Cerebellar cortex (tissue), 1 donor: ENCODE results near the gene THSD4.
"Not testable (repeated sequence)": the region's sequence is repeated elsewhere in the genome, so short reads cannot be mapped to it uniquely, and the experiment has no call there.

Experiments used
- DNase-seq: peaks from one replicate; pipeline ENCODE4 v3.0.0-alpha.2; 2015; ENCODE audit warnings: low spot score

Gene THSD4

GRCh38 chr15:71189718-71190117, 74.4 kb downstream of the THSD4 start:
- no peak for DNase-seq

- no peak for DNase-seq
Observed at GRCh38 chr15:71191296-71191695, 76.0 kb downstream of the THSD4 start.

GRCh38 chr15:71192816-71193215, 77.5 kb downstream of the THSD4 start:
- no peak for DNase-seq

GRCh38 chr15:71194286-71194685, 79.0 kb downstream of the THSD4 start:
- DNase-seq = no peak

DNA sequence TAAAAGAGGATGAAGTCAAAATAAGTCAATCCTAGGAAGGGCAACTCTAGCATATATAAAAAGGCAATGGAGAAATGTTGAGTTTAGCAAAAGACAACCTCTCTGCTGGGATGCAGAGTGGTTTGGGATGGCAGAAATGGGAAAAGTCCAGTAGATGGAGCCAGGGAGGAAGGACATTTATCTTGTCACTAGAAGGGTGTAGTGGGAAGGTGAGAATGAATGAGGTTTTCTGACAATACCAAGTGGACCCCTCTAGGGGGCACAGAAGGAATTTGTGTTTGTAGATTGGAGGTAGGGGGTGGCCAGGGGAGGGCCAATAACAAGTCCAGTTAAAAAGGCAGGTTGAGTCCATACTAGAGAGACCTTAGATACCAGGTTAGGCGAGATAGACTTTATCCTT, 80.0 kb downstream of the THSD4 start:
- DNase-seq = no peak

DNA sequence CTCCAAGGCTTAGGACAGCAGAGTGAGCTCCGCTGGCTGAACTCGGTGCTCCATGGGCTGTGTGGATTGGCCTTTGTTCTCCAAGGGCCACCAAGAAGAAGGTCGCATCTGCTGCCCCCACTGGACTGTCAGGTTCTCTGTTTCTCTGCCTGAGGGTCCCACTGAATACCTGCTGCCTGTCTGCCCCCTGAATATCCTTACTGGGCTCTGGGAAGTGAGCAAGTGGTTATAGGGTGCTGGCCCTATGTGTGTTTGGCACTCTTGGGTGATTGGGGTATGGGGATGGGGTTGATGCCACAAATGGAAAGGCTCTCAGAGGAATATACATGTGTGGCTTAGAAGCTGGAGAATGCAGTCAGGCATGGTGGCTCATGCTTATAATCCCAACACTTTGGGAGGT, 82.3 kb downstream of the THSD4 start:
- no peak for DNase-seq

DNA sequence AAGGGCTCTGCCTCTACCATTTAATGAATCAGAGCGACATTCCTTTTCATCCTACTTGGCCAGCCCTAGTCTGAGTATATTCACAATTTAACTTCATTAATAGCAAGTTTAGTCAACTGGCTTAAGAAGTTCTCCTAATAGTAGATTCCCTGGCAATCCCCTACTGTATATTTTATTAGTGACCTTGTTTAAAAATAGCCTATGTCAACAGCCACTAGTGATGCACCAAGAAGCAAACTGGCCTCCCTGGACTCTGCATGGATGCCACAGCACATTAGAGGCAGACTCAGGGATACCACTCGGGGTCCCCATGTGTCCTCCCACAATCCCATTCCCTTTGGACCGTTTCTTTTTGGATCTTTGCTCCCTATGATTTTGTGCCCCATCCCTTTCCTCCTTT, 83.6 kb downstream of the THSD4 start:
- no peak for DNase-seq

DNA sequence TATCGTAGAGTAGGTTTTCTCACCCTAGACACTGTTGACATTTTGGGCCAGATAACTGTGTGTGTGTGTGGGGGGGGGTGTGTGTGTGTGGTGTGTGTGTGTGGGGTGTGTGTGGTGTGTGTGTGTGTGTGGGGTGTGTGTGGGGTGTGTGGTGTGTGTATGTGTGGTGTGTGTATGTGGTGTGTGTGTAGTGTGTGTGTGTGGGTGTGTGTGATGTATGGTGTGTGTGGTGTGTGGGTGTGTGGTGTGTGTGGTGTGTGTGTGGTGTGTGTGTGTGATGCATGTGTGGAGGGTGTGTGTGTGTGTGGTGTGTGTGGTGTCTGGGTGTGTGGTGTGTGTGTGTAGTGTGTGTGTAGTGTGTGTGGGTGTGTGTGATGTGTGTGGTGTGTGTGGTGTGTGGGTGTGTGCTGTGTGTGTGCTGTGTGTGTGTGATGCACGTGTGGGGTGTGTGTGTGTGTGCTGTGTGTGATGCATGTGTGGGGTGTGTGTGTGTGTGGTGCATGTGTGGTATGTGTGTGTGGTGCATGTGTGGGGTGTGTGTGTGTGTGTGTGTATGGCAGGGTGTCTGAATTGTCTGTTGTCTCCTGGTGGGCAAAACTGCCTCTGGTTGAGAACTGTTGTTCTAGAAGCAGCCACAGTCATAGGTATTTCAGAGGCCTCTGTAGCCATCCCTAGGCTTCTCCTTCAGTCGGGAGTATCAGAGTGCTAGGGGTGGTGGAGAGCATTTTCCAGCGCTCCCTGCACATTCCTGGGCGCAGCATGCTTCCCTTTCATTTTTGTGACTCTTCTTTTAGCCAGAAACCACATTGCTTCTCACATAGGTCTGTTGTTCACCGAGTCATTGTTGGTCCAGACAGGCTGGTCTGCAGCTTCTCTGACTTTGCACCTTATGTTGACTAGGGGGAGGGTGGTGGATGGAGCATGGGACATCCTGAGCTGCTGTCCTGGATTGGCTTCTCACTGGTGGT, 84.4 kb downstream of the THSD4 start:
- no peak for DNase-seq

DNA sequence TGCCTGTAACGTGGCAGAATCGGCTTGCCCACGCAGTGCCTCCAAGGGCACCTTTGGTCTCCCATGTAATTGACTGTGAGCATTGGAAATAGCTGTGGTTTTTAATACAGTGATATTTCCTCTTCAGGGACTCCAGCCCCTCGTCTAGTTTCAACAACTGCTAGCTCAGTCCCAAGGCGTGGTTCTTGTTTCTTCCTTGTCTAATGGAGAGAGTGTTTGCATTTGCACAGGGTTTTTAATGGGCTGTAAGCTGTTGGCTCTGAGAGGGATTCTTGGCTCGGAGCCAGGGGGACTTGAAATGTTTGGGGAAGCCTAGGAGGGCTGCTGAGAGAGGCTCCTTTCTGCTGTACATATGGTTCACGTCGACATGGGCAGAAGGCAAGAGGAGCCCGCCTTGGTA, 86.2 kb downstream of the THSD4 start:
- DNase-seq = no peak

GRCh38 chr15:71202712-71203111, 87.4 kb downstream of the THSD4 start:
- DNase-seq = no peak

DNA sequence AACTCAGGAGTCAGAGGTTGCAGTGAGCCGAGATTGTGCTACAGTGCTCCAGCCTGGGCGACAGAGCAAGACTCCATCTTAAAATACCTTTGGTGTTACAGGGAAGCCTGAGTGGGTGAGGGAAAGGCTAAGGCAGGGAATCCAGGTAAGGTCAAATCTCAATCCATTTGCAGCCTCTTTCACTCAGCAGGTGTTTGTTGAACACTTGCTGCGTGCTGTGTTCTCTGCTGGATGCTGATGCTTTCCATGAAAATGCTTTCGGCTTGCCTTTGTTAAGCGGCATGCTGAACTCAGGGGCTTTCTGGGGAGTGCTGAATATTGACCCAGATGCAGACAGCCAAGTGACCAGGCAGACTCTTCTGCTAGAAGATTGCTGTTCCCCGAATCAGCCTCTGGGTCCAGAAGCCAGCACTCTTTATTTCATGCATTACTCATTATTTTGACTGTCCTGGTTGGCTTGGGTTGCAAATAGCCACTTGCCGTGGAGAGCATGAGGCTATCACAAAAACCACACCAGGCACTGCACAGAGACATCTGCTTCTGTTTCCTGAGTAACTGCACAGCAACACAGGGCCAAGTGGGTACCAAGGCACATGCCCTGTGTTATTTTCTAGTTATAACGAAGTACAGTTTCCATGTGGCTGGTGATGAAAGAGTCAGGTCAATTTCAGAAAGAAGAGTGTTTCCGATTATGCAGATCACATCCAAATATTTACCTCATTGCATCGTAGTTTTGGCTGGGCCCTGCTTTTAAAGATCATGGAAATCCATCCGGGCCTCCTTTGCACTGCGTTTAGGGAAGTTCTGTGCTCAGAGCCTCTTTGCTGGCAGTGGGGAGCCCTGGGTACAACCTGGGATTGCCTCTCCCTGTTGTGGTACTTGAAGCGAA, 88.6 kb downstream of the THSD4 start:
- DNase-seq = no peak

DNA sequence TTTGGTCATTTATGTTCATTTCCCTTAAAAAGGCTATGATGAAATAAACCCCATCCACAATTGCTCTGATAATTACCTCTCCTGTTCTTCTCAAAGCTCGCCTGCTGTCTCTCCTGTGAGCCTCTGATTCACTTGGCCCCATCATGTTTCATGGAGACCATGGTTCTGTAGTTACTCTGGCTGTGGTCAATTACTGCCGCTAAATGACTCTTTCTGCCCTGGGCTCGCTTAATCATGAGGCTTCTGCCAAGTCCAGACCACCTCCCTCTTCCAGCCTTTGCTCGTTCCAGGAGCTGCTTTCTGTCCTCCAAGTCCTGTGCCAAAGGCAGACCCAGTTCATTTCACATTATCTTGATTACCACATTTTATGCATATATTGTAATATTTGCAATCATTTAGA, 91.9 kb downstream of the THSD4 start:
- no peak for DNase-seq

- DNase-seq = no peak
Observed at GRCh38 chr15:71212146-71212545, 96.9 kb downstream of the THSD4 start.

GRCh38 chr15:71213943-71214342, 98.7 kb downstream of the THSD4 start:
- DNase-seq = not testable (repeated sequence)

GRCh38 chr15:71215126-71215894, 100.0 kb downstream of the THSD4 start:
- DNase-seq = no peak

- DNase-seq = no peak
Observed at GRCh38 chr15:71218272-71218805, 103.1 kb downstream of the THSD4 start.

DNA sequence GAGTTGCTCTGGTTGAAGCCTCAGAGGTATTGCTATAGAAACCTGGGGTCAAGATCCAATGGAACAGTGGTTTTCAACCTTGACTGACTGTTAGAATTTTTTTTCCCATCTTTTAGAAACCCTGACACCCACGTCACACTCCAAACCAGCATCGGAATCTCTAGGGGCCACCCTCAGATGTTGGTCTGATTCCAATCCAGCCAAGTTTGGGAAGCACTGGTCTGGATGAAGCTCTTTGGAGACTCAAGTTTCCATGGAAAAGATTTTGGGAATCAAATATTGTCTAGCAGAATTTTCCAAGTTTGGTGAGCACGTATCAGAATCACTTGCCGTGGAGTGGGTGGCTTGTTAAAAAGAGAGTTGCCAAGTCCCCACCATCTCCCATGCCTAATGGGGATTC, 103.8 kb downstream of the THSD4 start:
- no peak for DNase-seq

DNA sequence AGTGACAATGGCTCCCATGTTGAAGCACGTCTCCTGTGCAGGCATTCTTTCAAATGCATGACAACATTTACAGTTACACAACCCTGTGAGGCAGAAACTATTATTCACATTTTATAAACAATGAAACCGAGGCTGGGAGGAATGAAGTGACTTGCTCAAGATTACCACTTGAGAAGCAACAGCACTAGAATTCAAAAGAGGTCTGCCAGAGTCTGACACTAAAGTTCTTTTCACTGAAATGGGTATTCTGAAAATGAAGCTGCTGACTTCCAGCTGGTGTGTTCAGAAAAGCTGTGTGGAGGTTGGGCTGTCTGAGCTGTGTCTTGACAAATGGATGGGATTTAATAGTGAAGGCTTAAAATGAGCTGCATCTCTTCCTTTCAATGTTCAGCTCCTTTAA, 104.4 kb downstream of the THSD4 start:
- DNase-seq = no peak

DNA sequence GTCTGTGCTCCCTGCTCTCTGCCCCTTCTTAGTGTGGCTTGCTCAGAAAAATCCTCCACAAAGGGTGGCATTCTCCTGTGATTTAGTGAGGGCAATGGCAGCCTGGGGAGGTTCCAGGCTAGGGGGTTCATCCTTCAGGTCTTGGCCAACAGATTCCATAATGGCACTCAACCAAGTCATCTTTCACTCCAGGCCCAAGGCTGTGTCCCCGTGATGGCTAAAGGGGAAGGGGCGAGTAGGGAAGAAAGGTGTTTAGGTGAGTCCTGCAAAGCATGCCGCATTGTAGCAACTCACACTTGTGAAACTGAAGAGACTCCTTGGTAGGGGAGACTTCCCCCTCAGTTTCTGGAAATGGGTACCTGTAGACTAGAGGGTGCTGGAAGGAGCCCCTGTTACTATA, 105.6 kb downstream of the THSD4 start:
- DNase-seq = no peak

DNA sequence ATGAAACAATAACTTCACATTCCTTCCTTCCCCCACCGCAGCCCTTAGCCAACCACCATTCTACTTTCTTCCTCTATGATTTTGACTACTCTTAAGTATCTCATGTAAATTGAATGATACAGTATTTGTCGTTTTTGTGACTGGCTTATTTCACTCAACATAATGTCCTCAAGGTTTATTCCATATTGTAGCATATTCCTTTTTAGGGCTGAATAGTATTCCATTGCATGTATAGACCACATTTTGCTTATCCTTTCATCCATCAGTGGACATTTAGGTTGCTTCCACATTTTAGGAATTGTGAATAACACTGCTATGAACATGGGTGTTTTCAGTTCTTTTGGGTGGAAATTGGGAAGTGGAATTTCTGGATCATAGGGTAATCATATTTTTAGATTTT, 106.1 kb downstream of the THSD4 start:
- no peak for DNase-seq

- no peak for DNase-seq
Observed at GRCh38 chr15:71223516-71223915, 108.2 kb downstream of the THSD4 start.

GRCh38 chr15:71224024-71224423, 108.8 kb downstream of the THSD4 start:
- DNase-seq = no peak
